Panc1 (cell line): ENCODE results near the gene SCGB1C1.
A peak's percentile ranks its signal among the peaks of the same experiment; 100 is the strongest.

Source experiments
- CTCF ChIP-seq: fragments of 450-650 bp; IDR thresholded peaks from 2 replicates; pipeline ENCODE4 v1.5.1; 2017; ENCODE audit warnings: mild to moderate bottlenecking
- POLR2AphosphoS5 ChIP-seq: IDR thresholded peaks from 2 replicates; pipeline ENCODE4 v1.6.1; 2012; ENCODE audit warnings: mild to moderate bottlenecking, low read depth, low read length, moderate library complexity

DNA sequence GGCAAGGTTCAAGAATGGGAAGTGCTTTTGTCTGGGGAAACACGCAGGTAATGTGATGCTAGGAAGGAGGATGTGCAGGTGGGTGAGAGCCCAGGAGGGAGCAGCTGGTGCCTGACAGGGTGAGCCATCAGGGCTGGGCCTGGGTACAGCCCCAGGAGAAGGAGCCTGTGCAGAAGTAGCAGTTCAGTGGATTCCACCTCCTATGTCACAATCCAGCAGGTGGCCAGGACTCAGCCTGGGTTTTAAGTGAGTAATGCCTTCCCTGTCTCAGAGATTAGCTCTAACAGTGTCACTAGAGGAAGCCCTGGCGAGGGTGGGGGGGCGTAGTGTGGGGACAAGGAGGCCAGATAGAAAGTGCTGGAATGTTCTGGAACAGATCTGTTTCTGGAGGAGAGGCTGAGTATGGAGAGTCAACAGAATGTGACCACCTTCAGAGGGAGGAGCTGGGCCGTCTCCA, 22.7 kb downstream of the SCGB1C1 start:
- TF ChIP-seq CTCF = no peak
- TF ChIP-seq POLR2AphosphoS5 = peak; percentile 84; the same call in 1 of the 2 replicates
